Hepatocyte (in vitro differentiated cells): ENCODE data around the gene OOSP1. TPM values are rescaled to one million over a fixed set of nuclear protein-coding genes. Genes with fewer than 3 reads are reported as not detected.

Experiments
- DNase-seq: peaks from one replicate; pipeline ENCODE4 v3.0.0-alpha.2; 2016; ENCODE audit warnings: low spot score
- H2AFZ ChIP-seq: fragments of 200-600 bp; sonication (generic); 2 replicates; pipeline ENCODE4 v1.6.0; 2016; ENCODE audit warnings: antibody characterized with exemption, mild to moderate bottlenecking
- H3K27ac ChIP-seq: fragments of 200-600 bp; sonication (generic); 2 replicates; pipeline ENCODE4 v1.5.1; 2016; ENCODE audit warnings: mild to moderate bottlenecking
- H3K27me3 ChIP-seq: fragments of 200-600 bp; sonication (generic); 2 replicates; pipeline ENCODE4 v1.6.1; 2016
- H3K36me3 ChIP-seq: fragments of 200-600 bp; sonication (generic); replicated peaks from 2 replicates; pipeline ENCODE4 v1.5.1; 2016; ENCODE audit warnings: low read depth; ENCODE audit not compliant: insufficient read depth
- H3K4me1 ChIP-seq: fragments of 200-600 bp; sonication (generic); 2 replicates; pipeline ENCODE4 v1.5.1; 2016; ENCODE audit warnings: mild to moderate bottlenecking, moderate library complexity; ENCODE audit not compliant: insufficient read depth
- H3K4me2 ChIP-seq: fragments of 200-600 bp; sonication (generic); 2 replicates; pipeline ENCODE4 v1.6.0; 2016
- H3K4me3 ChIP-seq: fragments of 200-600 bp; sonication (generic); 2 replicates; pipeline ENCODE4 v1.5.1; 2016; ENCODE audit warnings: mild to moderate bottlenecking
- H3K79me2 ChIP-seq: fragments of 200-600 bp; sonication (generic); 2 replicates; pipeline ENCODE4 v1.6.0; 2017; ENCODE audit warnings: mild to moderate bottlenecking
- H3K9me2 ChIP-seq: fragments of 200-600 bp; sonication (generic); replicated peaks from 2 replicates; pipeline ENCODE4 v1.6.0; 2017; ENCODE audit warnings: mild to moderate bottlenecking; ENCODE audit not compliant: insufficient read depth
- H3K9me3 ChIP-seq: fragments of 200-600 bp; sonication (generic); 2 replicates; pipeline ENCODE4 v1.5.1; 2016; ENCODE audit warnings: low read depth, mild to moderate bottlenecking
- H4K20me1 ChIP-seq: fragments of 200-600 bp; sonication (generic); 2 replicates; pipeline ENCODE4 v1.6.0; 2016; ENCODE audit warnings: mild to moderate bottlenecking; ENCODE audit not compliant: insufficient read depth, poor library complexity, severe bottlenecking
- CTCF ChIP-seq: fragments of 200-600 bp; sonication (generic); IDR thresholded peaks from 2 replicates; pipeline ENCODE4 v1.5.1; 2016; ENCODE audit warnings: antibody characterized with exemption, mild to moderate bottlenecking; ENCODE audit not compliant: poor library complexity
- EZH2 ChIP-seq: fragments of 200-600 bp; sonication (generic); IDR thresholded peaks from 2 replicates; pipeline ENCODE4 v1.6.1; 2016; ENCODE audit warnings: antibody characterized with exemption, mild to moderate bottlenecking, borderline replicate concordance
- EZH2phosphoT487 ChIP-seq: fragments of 200-600 bp; sonication (generic); IDR thresholded peaks from one replicate; pipeline ENCODE4 v1.6.1; 2018; ENCODE audit warnings: antibody characterized with exemption, mild to moderate bottlenecking, low read depth, moderate library complexity; ENCODE audit not compliant: unreplicated experiment, severe bottlenecking
- WGBS: methylation state at CpG from one replicate; pipeline ENCODE4 v1.1.6; 2016; ENCODE audit warnings: low lambda C conversion rate; ENCODE audit errors: missing lambda C conversion rate; 5-methylcytosine and 5-hydroxymethylcytosine counted together
- polyA plus RNA-seq: library from polyadenylated mRNA; unstranded; fragments of >200 nt; fragmentation: Nextera tagmentation; extraction: Ambion mirVana; gene quantifications from 2 replicates; pipeline ENCODE4 v1.2.1, GENCODE V29; 2016
- total RNA-seq: library from RNA; depleted of rRNA; stranded (reverse); fragments of >200 nt; gene quantifications from 2 replicates; pipeline ENCODE4 v1.2.3, GENCODE V29; 2014

OOSP1 gene
- total and polyA plus RNA-seq, 2 experiments from 2014 or later = not detected

DNA sequence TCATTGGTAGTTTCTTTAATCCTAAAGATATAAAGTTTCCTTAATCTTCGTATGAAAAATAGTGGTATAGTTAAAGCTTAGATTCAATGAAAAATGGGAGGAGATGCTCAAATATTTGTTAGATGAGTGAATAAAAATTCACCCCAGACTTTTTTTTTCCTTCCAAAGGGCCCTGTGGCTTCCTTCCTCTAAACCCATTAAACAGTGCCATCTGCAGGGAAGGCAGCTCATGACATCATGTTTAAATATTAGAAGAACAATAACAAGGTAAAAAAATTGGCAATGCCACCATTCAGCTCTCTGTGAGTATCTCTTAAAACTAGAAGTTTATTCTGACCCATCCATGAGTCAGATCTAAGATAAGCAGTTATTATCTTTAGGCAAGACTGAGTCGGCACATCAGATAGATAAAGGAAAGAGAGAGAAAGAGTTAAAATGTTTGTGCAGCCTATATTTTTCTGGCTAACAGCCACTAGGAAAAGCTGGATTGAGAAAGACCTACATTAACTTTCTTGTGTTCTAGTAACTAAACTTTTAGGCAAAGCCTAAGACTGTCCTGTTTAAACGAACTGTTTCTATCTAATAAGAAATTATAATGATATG lies 19.1 kb upstream of the OOSP1 start:
- Histone ChIP-seq H2AFZ (no peak overlapping the region), H3K79me2 (no peaks in the 10 kb centered on the region), H3K27ac (no peak overlapping the region), H3K4me3 (no peak overlapping the region), H3K9me3 (peaks cover 5% of the 10 kb centered on the region), H3K27me3 (no peaks in the 10 kb centered on the region), H3K36me3 (no peaks in the 10 kb centered on the region), H3K4me2 (no peak overlapping the region), H4K20me1 (no peaks in the 10 kb centered on the region), H3K9me2 (no peaks in the 10 kb centered on the region), H3K4me1 (no peaks in the 10 kb centered on the region)
- peak; percentile 44 for DNase-seq
- WGBS = 26% methylated on average over 3 of the region's 3 CpGs
- TF ChIP-seq CTCF (peak; percentile 47), EZH2 (no peak)

- H4K20me1 ChIP-seq = no peaks in the 10 kb centered on the region
- H3K27me3 ChIP-seq = no peaks in the 10 kb centered on the region
- 93% methylated on average over 6 of the region's 6 CpGs for WGBS
- no peaks in the 10 kb centered on the region for H3K4me1 ChIP-seq
- H3K9me2 ChIP-seq = no peaks in the 10 kb centered on the region
- TF ChIP-seq EZH2 = no peak
- no peak for TF ChIP-seq EZH2phosphoT487
- TF ChIP-seq CTCF = no peak
- H3K79me2 ChIP-seq = no peaks in the 10 kb centered on the region
- no peak overlapping the region for H3K4me3 ChIP-seq
- H2AFZ ChIP-seq = no peak overlapping the region
- no peak for DNase-seq
- peaks cover 5% of the 10 kb centered on the region for H3K9me3 ChIP-seq
- no peaks in the 10 kb centered on the region for H3K36me3 ChIP-seq
- no peak overlapping the region for H3K27ac ChIP-seq
- no peak overlapping the region for H3K4me2 ChIP-seq
Observed at GRCh38 chr11:59923813-59924212, 14.4 kb upstream of the OOSP1 start.

DNA sequence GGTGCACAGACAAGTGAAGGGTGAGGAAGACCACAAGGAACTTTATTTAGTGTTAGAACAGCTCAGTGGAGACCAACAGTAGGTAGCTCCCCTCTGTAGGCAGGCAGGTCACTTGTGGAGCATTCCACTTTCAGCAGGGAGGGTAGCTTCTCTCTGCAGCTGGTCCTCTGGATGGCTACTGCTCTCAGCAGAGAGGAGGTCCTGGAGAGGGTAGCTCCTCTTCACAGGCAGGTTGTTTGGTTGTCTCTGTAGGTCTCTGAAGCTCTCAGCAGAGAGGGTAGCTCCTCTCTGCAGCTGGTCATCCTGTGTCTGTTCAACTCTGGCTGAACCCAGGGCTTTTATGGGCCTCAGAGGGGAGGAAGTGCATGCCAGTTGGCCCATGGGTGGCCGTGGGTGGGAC lies 6.5 kb upstream of the OOSP1 start:
- no peak overlapping the region for H2AFZ ChIP-seq

More for the DNA sequence above, 6.5 kb upstream of the OOSP1 start:
- no peaks in the 10 kb centered on the region for H3K79me2 ChIP-seq
- H3K4me1 ChIP-seq = no peaks in the 10 kb centered on the region
- H3K4me3 ChIP-seq = no peak overlapping the region
- no peaks in the 10 kb centered on the region for H3K27me3 ChIP-seq
- H4K20me1 ChIP-seq = no peaks in the 10 kb centered on the region
- H3K27ac ChIP-seq = no peak overlapping the region
- no peaks in the 10 kb centered on the region for H3K36me3 ChIP-seq
- no peak overlapping the region for H3K4me2 ChIP-seq
- DNase-seq = no peak
- no peaks in the 10 kb centered on the region for H3K9me2 ChIP-seq
- no peaks in the 10 kb centered on the region for H3K9me3 ChIP-seq
- 67% methylated on average over 1 of the region's 1 CpG for WGBS
- TF ChIP-seq CTCF (no peak), EZH2 (no peak), EZH2phosphoT487 (no peak)
